Esophagus muscularis mucosa (tissue), 3 donors: Measurements from ENCODE around the gene DDX55.

ENCODE experiments used
- CTCF ChIP-seq, 3 experiments: fragments of 200-600 bp in 2 of 3; fragments of 450-650 bp in 1 of 3; sonication (generic) in 2 of 3; IDR thresholded peaks; one replicate each; pipeline ENCODE4 v1.5.1; 2017 to 2019; ENCODE audit warnings: antibody characterized with exemption in 3 of 3, mild to moderate bottlenecking in 2 of 3, moderate library complexity in 1 of 3
- POLR2A ChIP-seq: fragments of 450-650 bp; IDR thresholded peaks from one replicate; pipeline ENCODE4 v1.6.1; 2017; ENCODE audit warnings: antibody characterized with exemption, moderate library complexity, mild to moderate bottlenecking, low read depth
- POLR2AphosphoS5 ChIP-seq, 2 donors: sonication (generic); formaldehyde crosslinking; IDR thresholded peaks; one replicate each; pipeline ENCODE4 v1.6.1; 2017; ENCODE audit warnings: antibody characterized with exemption in 2 of 2

DNA sequence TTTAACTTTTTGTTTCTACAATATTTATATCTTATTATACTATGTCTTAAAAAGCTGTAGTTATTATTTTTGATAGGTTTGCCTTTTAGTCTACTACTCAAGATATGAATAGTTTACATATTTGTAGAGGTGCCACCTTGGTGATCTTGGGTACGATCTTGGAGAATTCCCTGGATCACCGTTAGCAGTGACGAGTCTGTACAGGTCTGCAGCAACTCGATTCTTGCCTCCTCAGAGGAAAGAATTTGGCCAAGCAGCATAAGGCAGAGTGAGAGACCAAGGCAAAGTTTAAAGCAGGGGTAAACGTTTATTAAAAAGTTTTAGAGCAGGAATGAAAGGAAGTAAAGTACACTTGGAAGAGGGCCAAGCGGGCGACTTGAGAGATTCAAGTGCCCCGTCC is 65.9 kb downstream of the DDX55 start:
- no peak for TF ChIP-seq CTCF (IDR thresholded peaks at IDR 0.05)
- TF ChIP-seq POLR2AphosphoS5 (IDR thresholded peaks at IDR 0.05): no peak
- no peak for TF ChIP-seq POLR2A
